ENCODE data around the gene ZNF598.

DNA sequence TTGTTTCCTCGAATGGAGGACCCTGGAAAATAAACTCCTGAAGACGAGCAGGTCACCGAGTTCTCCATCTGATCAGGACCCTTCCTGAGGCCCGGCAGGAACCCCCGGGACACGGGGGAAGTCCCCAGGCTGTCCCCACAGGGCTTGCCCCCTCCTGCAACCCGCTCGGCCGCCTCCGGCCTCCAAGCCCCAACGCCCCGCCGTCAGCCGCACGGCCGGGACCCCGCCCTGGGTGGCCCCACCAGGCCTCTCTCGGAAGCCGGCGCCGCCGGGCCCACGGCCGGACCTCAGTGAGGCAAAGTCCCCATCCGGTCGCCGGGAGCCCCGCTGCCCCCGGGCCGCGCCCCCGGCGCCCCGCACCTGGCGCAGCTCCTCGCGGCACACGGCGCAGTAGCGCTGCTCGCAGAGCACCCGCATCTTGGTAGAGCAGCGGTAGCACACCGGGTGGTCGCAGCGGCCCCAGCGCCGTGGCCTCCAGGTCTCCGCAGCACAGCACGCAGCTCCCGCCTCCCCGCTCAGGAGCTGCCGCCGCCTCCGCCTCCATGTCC lies 383 bp downstream of the ZNF598 start:
- TF ChIP-seq POLR2A (IDR thresholded peaks at IDR 0.05), result no peak
- TF ChIP-seq, protein P1, sequence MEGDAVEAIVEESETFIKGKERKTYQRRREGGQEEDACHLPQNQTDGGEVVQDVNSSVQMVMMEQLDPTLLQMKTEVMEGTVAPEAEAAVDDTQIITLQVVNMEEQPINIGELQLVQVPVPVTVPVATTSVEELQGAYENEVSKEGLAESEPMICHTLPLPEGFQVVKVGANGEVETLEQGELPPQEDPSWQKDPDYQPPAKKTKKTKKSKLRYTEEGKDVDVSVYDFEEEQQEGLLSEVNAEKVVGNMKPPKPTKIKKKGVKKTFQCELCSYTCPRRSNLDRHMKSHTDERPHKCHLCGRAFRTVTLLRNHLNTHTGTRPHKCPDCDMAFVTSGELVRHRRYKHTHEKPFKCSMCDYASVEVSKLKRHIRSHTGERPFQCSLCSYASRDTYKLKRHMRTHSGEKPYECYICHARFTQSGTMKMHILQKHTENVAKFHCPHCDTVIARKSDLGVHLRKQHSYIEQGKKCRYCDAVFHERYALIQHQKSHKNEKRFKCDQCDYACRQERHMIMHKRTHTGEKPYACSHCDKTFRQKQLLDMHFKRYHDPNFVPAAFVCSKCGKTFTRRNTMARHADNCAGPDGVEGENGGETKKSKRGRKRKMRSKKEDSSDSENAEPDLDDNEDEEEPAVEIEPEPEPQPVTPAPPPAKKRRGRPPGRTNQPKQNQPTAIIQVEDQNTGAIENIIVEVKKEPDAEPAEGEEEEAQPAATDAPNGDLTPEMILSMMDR (IDR thresholded peaks at IDR 0.05), result peak in 1 of 4 experiments; percentile 16
